ENCODE data around the gene TMEM178B.

The TMEM178B gene

GRCh38 chr7:141481971-141482370, 408.1 kb downstream of the TMEM178B start:
- H3K4me3 ChIP-seq (ENCODE audit: low read length in 2 of 2): no peak overlapping the region
- no peaks in the 10 kb centered on the region for H3K9me3 ChIP-seq (ENCODE audit: control insufficient read depth in 2 of 2, low read length in 2 of 2)
- no peaks in the 10 kb centered on the region for H3K4me1 ChIP-seq (ENCODE audit: control insufficient read depth in 2 of 2, insufficient read depth in 2 of 2, low read length in 2 of 2)
- no peak overlapping the region for H3K9ac ChIP-seq (ENCODE audit: low read depth in 1 of 2, low read length in 2 of 2)
- no peaks in the 10 kb centered on the region for H3K27me3 ChIP-seq (ENCODE audit: control insufficient read depth in 2 of 2, insufficient read depth in 2 of 2, low read length in 2 of 2)
- no peaks in the 10 kb centered on the region for H3K36me3 ChIP-seq (ENCODE audit: control insufficient read depth in 2 of 2, insufficient read depth in 2 of 2, low read length in 2 of 2)
- no peak overlapping the region for H3K27ac ChIP-seq (ENCODE audit: low read depth in 2 of 2, low read length in 2 of 2)

GRCh38 chr7:141483044-141483443, 409.2 kb downstream of the TMEM178B start:
- Histone ChIP-seq H3K4me3 (ENCODE audit: low read length in 2 of 2) (no peak overlapping the region), H3K9ac (ENCODE audit: low read depth in 1 of 2, low read length in 2 of 2) (no peak overlapping the region), H3K27me3 (ENCODE audit: control insufficient read depth in 2 of 2, insufficient read depth in 2 of 2, low read length in 2 of 2) (no peaks in the 10 kb centered on the region), H3K27ac (ENCODE audit: low read depth in 2 of 2, low read length in 2 of 2) (no peak overlapping the region), H3K9me3 (ENCODE audit: control insufficient read depth in 2 of 2, low read length in 2 of 2) (no peaks in the 10 kb centered on the region), H3K4me1 (ENCODE audit: control insufficient read depth in 2 of 2, insufficient read depth in 2 of 2, low read length in 2 of 2) (no peaks in the 10 kb centered on the region), H3K36me3 (ENCODE audit: control insufficient read depth in 2 of 2, insufficient read depth in 2 of 2, low read length in 2 of 2) (no peaks in the 10 kb centered on the region)

- H3K9ac ChIP-seq (ENCODE audit: low read depth in 1 of 2, low read length in 2 of 2): no peak overlapping the region
- H3K27ac ChIP-seq (ENCODE audit: low read depth in 2 of 2, low read length in 2 of 2): no peak overlapping the region
- no peaks in the 10 kb centered on the region for H3K9me3 ChIP-seq (ENCODE audit: control insufficient read depth in 2 of 2, low read length in 2 of 2)
- H3K36me3 ChIP-seq (ENCODE audit: control insufficient read depth in 2 of 2, insufficient read depth in 2 of 2, low read length in 2 of 2): no peaks in the 10 kb centered on the region
- H3K27me3 ChIP-seq (ENCODE audit: control insufficient read depth in 2 of 2, insufficient read depth in 2 of 2, low read length in 2 of 2): no peaks in the 10 kb centered on the region
- H3K4me3 ChIP-seq (ENCODE audit: low read length in 2 of 2): no peak overlapping the region
- no peaks in the 10 kb centered on the region for H3K4me1 ChIP-seq (ENCODE audit: control insufficient read depth in 2 of 2, insufficient read depth in 2 of 2, low read length in 2 of 2)
These were observed 411.0 kb downstream of the TMEM178B start for GRCh38 chr7:141484907-141485306.

- no peaks in the 10 kb centered on the region for H3K36me3 ChIP-seq (ENCODE audit: control insufficient read depth in 2 of 2, insufficient read depth in 2 of 2, low read length in 2 of 2)
- no peaks in the 10 kb centered on the region for H3K4me1 ChIP-seq (ENCODE audit: control insufficient read depth in 2 of 2, insufficient read depth in 2 of 2, low read length in 2 of 2)
- no peaks in the 10 kb centered on the region for H3K9me3 ChIP-seq (ENCODE audit: control insufficient read depth in 2 of 2, low read length in 2 of 2)
- H3K4me3 ChIP-seq (ENCODE audit: low read length in 2 of 2): no peak overlapping the region
- no peak overlapping the region for H3K9ac ChIP-seq (ENCODE audit: low read depth in 1 of 2, low read length in 2 of 2)
- H3K27ac ChIP-seq (ENCODE audit: low read depth in 2 of 2, low read length in 2 of 2): no peak overlapping the region
- no peaks in the 10 kb centered on the region for H3K27me3 ChIP-seq (ENCODE audit: control insufficient read depth in 2 of 2, insufficient read depth in 2 of 2, low read length in 2 of 2)
These were observed 413.1 kb downstream of the TMEM178B start for GRCh38 chr7:141486959-141487358.

GRCh38 chr7:141490474-141490873, 416.6 kb downstream of the TMEM178B start:
- no peak overlapping the region for H3K9ac ChIP-seq (ENCODE audit: low read depth in 1 of 2, low read length in 2 of 2)
- no peaks in the 10 kb centered on the region for H3K4me1 ChIP-seq (ENCODE audit: control insufficient read depth in 2 of 2, insufficient read depth in 2 of 2, low read length in 2 of 2)
- no peaks in the 10 kb centered on the region for H3K36me3 ChIP-seq (ENCODE audit: control insufficient read depth in 2 of 2, insufficient read depth in 2 of 2, low read length in 2 of 2)
- no peaks in the 10 kb centered on the region for H3K27me3 ChIP-seq (ENCODE audit: control insufficient read depth in 2 of 2, insufficient read depth in 2 of 2, low read length in 2 of 2)
- H3K27ac ChIP-seq (ENCODE audit: low read depth in 2 of 2, low read length in 2 of 2): no peak overlapping the region
- H3K9me3 ChIP-seq (ENCODE audit: control insufficient read depth in 2 of 2, low read length in 2 of 2): no peaks in the 10 kb centered on the region
- no peak overlapping the region for H3K4me3 ChIP-seq (ENCODE audit: low read length in 2 of 2)

GRCh38 chr7:141495057-141495456, 421.2 kb downstream of the TMEM178B start:
- Histone ChIP-seq H3K27ac (ENCODE audit: low read depth in 2 of 2, low read length in 2 of 2) (no peak overlapping the region), H3K27me3 (ENCODE audit: control insufficient read depth in 2 of 2, insufficient read depth in 2 of 2, low read length in 2 of 2) (no peaks in the 10 kb centered on the region), H3K9me3 (ENCODE audit: control insufficient read depth in 2 of 2, low read length in 2 of 2) (no peaks in the 10 kb centered on the region), H3K9ac (ENCODE audit: low read depth in 1 of 2, low read length in 2 of 2) (no peak overlapping the region), H3K36me3 (ENCODE audit: control insufficient read depth in 2 of 2, insufficient read depth in 2 of 2, low read length in 2 of 2) (no peaks in the 10 kb centered on the region), H3K4me1 (ENCODE audit: control insufficient read depth in 2 of 2, insufficient read depth in 2 of 2, low read length in 2 of 2) (no peaks in the 10 kb centered on the region), H3K4me3 (ENCODE audit: low read length in 2 of 2) (no peak overlapping the region)

GRCh38 chr7:141497391-141497790, 423.5 kb downstream of the TMEM178B start:
- H3K27me3 ChIP-seq (ENCODE audit: control insufficient read depth in 2 of 2, insufficient read depth in 2 of 2, low read length in 2 of 2): no peaks in the 10 kb centered on the region
- no peak overlapping the region for H3K9ac ChIP-seq (ENCODE audit: low read depth in 1 of 2, low read length in 2 of 2)
- H3K4me1 ChIP-seq (ENCODE audit: control insufficient read depth in 2 of 2, insufficient read depth in 2 of 2, low read length in 2 of 2): no peaks in the 10 kb centered on the region
- H3K27ac ChIP-seq (ENCODE audit: low read depth in 2 of 2, low read length in 2 of 2): no peak overlapping the region
- H3K9me3 ChIP-seq (ENCODE audit: control insufficient read depth in 2 of 2, low read length in 2 of 2): no peaks in the 10 kb centered on the region
- no peaks in the 10 kb centered on the region for H3K36me3 ChIP-seq (ENCODE audit: control insufficient read depth in 2 of 2, insufficient read depth in 2 of 2, low read length in 2 of 2)
- H3K4me3 ChIP-seq (ENCODE audit: low read length in 2 of 2): no peak overlapping the region

GRCh38 chr7:141500608-141501007, 426.7 kb downstream of the TMEM178B start:
- H3K27me3 ChIP-seq (ENCODE audit: control insufficient read depth in 2 of 2, insufficient read depth in 2 of 2, low read length in 2 of 2): no peaks in the 10 kb centered on the region
- no peak overlapping the region for H3K4me3 ChIP-seq (ENCODE audit: low read length in 2 of 2)
- no peak overlapping the region for H3K27ac ChIP-seq (ENCODE audit: low read depth in 2 of 2, low read length in 2 of 2)
- H3K4me1 ChIP-seq (ENCODE audit: control insufficient read depth in 2 of 2, insufficient read depth in 2 of 2, low read length in 2 of 2): no peaks in the 10 kb centered on the region
- no peaks in the 10 kb centered on the region for H3K9me3 ChIP-seq (ENCODE audit: control insufficient read depth in 2 of 2, low read length in 2 of 2)
- H3K36me3 ChIP-seq (ENCODE audit: control insufficient read depth in 2 of 2, insufficient read depth in 2 of 2, low read length in 2 of 2): no peaks in the 10 kb centered on the region
- H3K9ac ChIP-seq (ENCODE audit: low read depth in 1 of 2, low read length in 2 of 2): no peak overlapping the region

- no peaks in the 10 kb centered on the region for H3K36me3 ChIP-seq (ENCODE audit: control insufficient read depth in 2 of 2, insufficient read depth in 2 of 2, low read length in 2 of 2)
- no peak overlapping the region for H3K9ac ChIP-seq (ENCODE audit: low read depth in 1 of 2, low read length in 2 of 2)
- H3K4me3 ChIP-seq (ENCODE audit: low read length in 2 of 2): no peak overlapping the region
- H3K4me1 ChIP-seq (ENCODE audit: control insufficient read depth in 2 of 2, insufficient read depth in 2 of 2, low read length in 2 of 2): no peaks in the 10 kb centered on the region
- H3K27me3 ChIP-seq (ENCODE audit: control insufficient read depth in 2 of 2, insufficient read depth in 2 of 2, low read length in 2 of 2): no peaks in the 10 kb centered on the region
- H3K9me3 ChIP-seq (ENCODE audit: control insufficient read depth in 2 of 2, low read length in 2 of 2): no peaks in the 10 kb centered on the region
- H3K27ac ChIP-seq (ENCODE audit: low read depth in 2 of 2, low read length in 2 of 2): no peak overlapping the region
These were observed 427.6 kb downstream of the TMEM178B start for GRCh38 chr7:141501451-141501850.

- Histone ChIP-seq H3K9me3 (ENCODE audit: control insufficient read depth in 2 of 2, low read length in 2 of 2) (no peaks in the 10 kb centered on the region), H3K4me3 (ENCODE audit: low read length in 2 of 2) (peak overlapping the region; percentile 40 to 61), H3K9ac (ENCODE audit: low read depth in 1 of 2, low read length in 2 of 2) (peak overlapping the region in 1 of 2 donors; percentile 20), H3K36me3 (ENCODE audit: control insufficient read depth in 2 of 2, insufficient read depth in 2 of 2, low read length in 2 of 2) (no peaks in the 10 kb centered on the region), H3K27ac (ENCODE audit: low read depth in 2 of 2, low read length in 2 of 2) (no peak overlapping the region), H3K4me1 (ENCODE audit: control insufficient read depth in 2 of 2, insufficient read depth in 2 of 2, low read length in 2 of 2) (peaks cover 0 to 4% of the 10 kb centered on the region in 2 donors), H3K27me3 (ENCODE audit: control insufficient read depth in 2 of 2, insufficient read depth in 2 of 2, low read length in 2 of 2) (peaks cover 13 to 14% of the 10 kb centered on the region in 2 donors)
These were observed 437.4 kb downstream of the TMEM178B start for GRCh38 chr7:141511316-141511675.

Measured in mucosa of rectum (tissue), 2 donors.